Upper lobe of left lung (tissue), 4 donors: ENCODE data around the gene TMEM135.

Experiments
- EP300 ChIP-seq, 4 donors: sonication (generic); formaldehyde crosslinking; IDR thresholded peaks; one replicate each; pipeline ENCODE4 v1.5.1; 2017; ENCODE audit warnings: antibody characterized with exemption in 4 of 4, control low read depth in 2 of 4
- POLR2A ChIP-seq, 4 donors: fragments of 450-650 bp; IDR thresholded peaks; one replicate each; pipeline ENCODE4 v1.5.1; 2016 to 2017; ENCODE audit warnings: antibody characterized with exemption in 4 of 4, mild to moderate bottlenecking in 2 of 4
- TF ChIP-seq, protein P1 (sequence below), 6 experiments: fragments of 450-650 bp in 4 of 6; fragments of 200-600 bp in 2 of 6; sonication (generic) in 2 of 6; IDR thresholded peaks; one replicate each; pipeline ENCODE4 v1.5.1; 2016 to 2019; ENCODE audit warnings: antibody characterized with exemption in 6 of 6

DNA sequence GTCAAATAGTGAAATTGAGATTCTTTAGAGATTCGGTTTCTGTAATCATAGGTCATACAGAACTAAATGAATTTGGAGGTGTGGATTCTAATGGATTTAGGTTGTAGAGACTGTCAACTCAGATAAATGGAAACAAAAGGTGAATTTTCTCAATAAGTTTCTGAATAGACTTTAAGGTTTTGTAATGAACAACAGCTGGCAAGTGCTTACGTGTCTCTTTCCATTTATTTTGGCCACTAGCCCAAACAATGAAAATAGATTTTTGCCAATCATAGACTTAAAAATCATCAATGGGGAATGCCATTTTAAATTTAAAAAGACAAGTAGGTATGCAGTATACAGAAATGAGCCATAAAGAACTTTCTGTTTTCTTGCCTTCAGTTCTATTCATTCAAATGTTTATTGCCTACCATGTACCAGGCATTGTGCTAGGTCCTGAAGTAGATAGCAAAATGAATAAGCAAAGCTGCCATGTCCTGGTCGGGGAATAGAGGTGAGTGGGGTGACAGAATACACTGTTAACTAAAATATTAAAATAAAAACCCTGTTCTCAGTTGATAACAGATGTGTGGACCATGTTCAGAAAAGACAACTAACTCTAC, 16.9 kb upstream of the TMEM135 start:
- TF ChIP-seq POLR2A (IDR thresholded peaks at IDR 0.05), result no peak
- TF ChIP-seq, protein P1, sequence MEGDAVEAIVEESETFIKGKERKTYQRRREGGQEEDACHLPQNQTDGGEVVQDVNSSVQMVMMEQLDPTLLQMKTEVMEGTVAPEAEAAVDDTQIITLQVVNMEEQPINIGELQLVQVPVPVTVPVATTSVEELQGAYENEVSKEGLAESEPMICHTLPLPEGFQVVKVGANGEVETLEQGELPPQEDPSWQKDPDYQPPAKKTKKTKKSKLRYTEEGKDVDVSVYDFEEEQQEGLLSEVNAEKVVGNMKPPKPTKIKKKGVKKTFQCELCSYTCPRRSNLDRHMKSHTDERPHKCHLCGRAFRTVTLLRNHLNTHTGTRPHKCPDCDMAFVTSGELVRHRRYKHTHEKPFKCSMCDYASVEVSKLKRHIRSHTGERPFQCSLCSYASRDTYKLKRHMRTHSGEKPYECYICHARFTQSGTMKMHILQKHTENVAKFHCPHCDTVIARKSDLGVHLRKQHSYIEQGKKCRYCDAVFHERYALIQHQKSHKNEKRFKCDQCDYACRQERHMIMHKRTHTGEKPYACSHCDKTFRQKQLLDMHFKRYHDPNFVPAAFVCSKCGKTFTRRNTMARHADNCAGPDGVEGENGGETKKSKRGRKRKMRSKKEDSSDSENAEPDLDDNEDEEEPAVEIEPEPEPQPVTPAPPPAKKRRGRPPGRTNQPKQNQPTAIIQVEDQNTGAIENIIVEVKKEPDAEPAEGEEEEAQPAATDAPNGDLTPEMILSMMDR (IDR thresholded peaks at IDR 0.05), result no peak
- no peak for TF ChIP-seq EP300 (IDR thresholded peaks at IDR 0.05)
